Mucosa of stomach (tissue), 1 donor: Measurements from ENCODE around the gene TGFB1.
A peak's percentile ranks its signal among the peaks of the same experiment; 100 is the strongest.

ENCODE experiments used
- H3K27me3 ChIP-seq: one replicate; pipeline ENCODE4 v1.7.0; 2013; ENCODE audit warnings: mild to moderate bottlenecking, low read length; ENCODE audit not compliant: control insufficient read depth, insufficient read depth
- H3K36me3 ChIP-seq: one replicate; pipeline ENCODE4 v1.7.0; 2013; ENCODE audit warnings: low read length; ENCODE audit not compliant: control insufficient read depth, insufficient read depth
- H3K4me1 ChIP-seq: one replicate; pipeline ENCODE4 v1.7.0; 2013; ENCODE audit warnings: mild to moderate bottlenecking, low read length; ENCODE audit not compliant: control insufficient read depth, insufficient read depth
- H3K4me3 ChIP-seq: one replicate; pipeline ENCODE4 v1.7.0; 2013; ENCODE audit warnings: low read length
- H3K9ac ChIP-seq: one replicate; pipeline ENCODE4 v1.7.0; 2013; ENCODE audit warnings: mild to moderate bottlenecking, low read length, moderate library complexity
- H3K9me3 ChIP-seq: one replicate; pipeline ENCODE4 v1.7.0; 2013; ENCODE audit warnings: mild to moderate bottlenecking, low read length, moderate library complexity; ENCODE audit not compliant: control insufficient read depth
- donor health status: Pancreatic carcinoma.

Gene TGFB1

DNA sequence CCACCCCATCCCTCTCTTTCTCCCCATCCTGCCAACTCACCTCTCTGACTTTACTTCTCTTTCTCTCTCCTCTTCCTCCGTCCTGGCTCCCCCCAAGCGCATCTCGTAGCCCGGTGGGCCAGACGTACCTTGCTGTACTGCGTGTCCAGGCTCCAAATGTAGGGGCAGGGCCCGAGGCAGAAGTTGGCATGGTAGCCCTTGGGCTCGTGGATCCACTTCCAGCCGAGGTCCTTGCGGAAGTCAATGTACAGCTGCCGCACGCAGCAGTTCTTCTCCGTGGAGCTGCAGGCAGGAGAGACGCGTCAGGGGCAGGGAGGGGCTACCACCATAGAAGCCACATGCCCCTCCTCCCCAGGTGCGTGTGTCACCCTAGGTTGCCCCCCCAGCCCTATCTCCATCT is 21.7 kb downstream of the TGFB1 start:
- H3K4me1 ChIP-seq: peaks cover 29% of the 10 kb centered on the region
- no peaks in the 10 kb centered on the region for H3K9me3 ChIP-seq
- H3K27me3 ChIP-seq: peaks cover 3% of the 10 kb centered on the region
- no peaks in the 10 kb centered on the region for H3K36me3 ChIP-seq
- H3K4me3 ChIP-seq: no peak overlapping the region
- H3K9ac ChIP-seq: no peak overlapping the region

DNA sequence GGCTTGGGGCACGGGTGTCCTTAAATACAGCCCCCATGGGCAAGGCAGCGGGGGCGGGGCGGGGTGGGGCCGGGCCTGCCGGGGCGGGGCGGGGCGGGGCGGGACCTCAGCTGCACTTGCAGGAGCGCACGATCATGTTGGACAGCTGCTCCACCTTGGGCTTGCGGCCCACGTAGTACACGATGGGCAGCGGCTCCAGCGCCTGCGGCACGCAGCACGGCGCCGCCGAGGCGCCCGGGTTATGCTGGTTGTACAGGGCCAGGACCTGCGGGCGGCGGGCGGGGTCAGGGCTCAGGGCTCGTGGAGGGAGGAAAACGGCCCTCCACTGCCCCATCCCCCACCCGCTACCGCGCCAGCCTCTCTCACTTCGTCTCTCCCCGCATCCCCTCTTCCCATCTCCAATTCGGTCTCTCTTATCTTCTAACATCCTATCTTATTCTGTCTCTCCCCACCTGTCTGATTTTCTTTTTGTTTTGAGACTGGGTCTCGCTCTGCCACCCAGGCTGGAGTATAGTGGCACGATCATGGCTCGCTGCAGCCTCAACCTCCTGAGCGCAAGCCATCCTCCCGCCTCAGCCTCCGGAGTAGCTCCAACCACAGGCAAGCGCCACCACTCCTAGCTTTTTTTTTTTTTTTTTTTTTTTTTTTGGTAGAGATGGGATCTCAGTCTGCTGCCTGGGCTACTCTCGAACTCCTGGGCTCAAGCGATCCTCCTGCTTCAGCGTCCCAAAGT is 22.6 kb downstream of the TGFB1 start:
- no peak overlapping the region for H3K9ac ChIP-seq
- H3K36me3 ChIP-seq: no peaks in the 10 kb centered on the region
- peaks cover 38% of the 10 kb centered on the region for H3K4me1 ChIP-seq
- H3K9me3 ChIP-seq: no peaks in the 10 kb centered on the region
- H3K4me3 ChIP-seq: no peak overlapping the region
- peaks cover 3% of the 10 kb centered on the region for H3K27me3 ChIP-seq

DNA sequence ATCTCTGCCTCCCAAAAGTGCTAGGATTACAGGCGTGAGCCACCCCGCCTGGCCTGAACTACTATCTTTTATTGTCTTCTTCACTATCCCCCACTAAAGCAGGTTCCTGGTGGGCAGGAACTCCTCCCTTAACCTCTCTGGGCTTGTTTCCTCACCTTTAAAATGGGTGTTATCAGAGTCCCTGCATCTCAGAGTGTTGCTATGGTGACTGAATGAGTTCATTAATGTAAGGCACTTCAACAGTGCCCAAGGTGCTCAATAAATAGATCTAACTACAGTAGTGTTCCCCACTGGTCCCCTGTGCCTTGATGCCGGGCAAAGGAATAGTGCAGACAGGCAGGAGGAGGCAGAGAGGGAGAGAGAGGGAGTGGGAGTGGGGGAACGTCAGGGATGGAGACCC is 23.2 kb downstream of the TGFB1 start:
- Histone ChIP-seq H3K4me1 (peaks cover 44% of the 10 kb centered on the region), H3K4me3 (no peak overlapping the region), H3K9ac (no peak overlapping the region), H3K9me3 (no peaks in the 10 kb centered on the region), H3K36me3 (no peaks in the 10 kb centered on the region), H3K27me3 (peaks cover 9% of the 10 kb centered on the region)

DNA sequence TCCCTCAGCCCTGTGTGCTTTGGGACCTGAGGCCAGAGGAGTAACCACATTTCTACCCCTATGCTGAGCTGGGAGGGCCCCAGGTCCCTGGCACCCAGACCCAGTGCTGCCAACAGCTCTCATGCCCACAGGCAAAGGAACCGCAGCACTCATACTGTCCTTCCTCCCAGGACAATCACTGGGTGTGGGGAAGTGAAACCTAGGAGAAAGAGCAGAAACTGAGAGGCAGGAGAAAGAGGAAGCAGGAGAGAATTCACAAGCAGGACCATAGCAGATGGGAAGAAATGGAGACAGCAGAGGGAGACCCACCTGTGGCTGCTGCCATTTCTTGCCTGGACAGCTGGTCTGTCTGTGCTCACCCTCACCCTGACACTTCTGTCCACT is 24.9 kb downstream of the TGFB1 start:
- Histone ChIP-seq H3K4me1 (peaks cover 60% of the 10 kb centered on the region), H3K9ac (no peak overlapping the region), H3K27me3 (peaks cover 9% of the 10 kb centered on the region), H3K9me3 (no peaks in the 10 kb centered on the region), H3K4me3 (peak overlapping the region; percentile 20), H3K36me3 (no peaks in the 10 kb centered on the region)

DNA sequence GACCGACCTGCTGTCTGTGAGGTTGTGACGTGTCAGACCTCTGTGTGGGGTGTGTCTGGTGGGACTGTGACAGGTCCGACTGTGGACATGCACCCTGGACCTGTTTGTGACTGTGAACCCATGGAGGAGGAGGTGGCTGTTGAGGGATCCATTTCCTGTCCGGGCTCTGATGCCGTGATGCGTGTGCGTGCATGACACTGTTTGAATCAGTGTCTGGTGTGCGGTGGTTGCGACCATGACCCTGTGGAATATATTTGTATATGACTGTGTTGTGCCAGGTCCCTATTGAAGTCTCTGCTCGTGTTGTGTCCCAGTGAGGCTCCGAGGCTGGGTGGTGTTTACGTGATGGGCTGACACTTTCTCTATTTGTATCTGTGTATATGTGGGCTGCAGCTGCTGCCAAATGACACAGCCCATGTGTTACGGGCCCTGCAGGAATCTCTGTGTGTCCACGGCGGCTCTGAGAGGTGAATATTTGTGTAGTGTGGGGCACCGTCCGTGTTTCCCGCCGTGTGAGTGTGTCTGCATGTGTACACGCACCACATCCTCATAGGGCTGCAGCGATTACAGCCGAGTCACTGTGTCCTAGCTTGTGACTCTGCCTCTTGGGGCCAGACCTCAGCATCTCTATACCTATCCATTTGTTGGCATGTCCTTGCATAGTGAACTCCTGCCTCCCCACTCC is 25.4 kb downstream of the TGFB1 start:
- Histone ChIP-seq H3K9me3 (no peaks in the 10 kb centered on the region), H3K4me3 (peak overlapping the region; percentile 49), H3K27me3 (peaks cover 7% of the 10 kb centered on the region), H3K9ac (peak overlapping the region; percentile 78), H3K4me1 (peaks cover 65% of the 10 kb centered on the region), H3K36me3 (no peaks in the 10 kb centered on the region)

DNA sequence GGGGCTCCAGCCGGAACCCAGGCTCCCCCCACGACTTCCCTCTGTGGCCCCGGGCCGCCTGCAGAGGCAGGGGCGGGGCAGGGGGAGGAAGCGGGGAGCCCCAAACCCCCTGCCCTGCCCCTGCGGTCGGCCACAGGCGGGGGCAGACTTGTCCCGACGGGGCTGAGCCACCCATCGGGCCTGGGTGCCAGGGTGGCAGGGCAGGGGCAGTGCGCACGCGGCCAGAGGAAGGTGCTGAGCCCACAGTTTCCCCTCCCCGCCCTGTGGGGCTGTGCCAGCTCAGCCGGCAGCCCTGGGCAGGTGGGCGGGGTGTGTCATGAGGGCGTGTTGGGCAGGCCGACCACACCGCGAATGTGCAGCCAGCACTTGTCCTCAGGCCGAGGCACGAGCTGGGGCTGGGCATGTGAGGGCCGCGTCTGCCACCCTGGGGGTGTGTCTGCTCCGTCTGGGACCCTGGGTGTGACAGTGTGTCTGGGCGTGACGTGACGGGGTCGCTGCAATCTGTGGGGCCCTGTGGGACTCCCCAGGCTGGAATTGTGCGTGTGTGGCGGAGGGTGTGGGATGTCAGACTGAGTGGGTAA is 26.1 kb downstream of the TGFB1 start:
- peak overlapping the region; percentile 78 for H3K9ac ChIP-seq
- H3K9me3 ChIP-seq: no peaks in the 10 kb centered on the region

DNA sequence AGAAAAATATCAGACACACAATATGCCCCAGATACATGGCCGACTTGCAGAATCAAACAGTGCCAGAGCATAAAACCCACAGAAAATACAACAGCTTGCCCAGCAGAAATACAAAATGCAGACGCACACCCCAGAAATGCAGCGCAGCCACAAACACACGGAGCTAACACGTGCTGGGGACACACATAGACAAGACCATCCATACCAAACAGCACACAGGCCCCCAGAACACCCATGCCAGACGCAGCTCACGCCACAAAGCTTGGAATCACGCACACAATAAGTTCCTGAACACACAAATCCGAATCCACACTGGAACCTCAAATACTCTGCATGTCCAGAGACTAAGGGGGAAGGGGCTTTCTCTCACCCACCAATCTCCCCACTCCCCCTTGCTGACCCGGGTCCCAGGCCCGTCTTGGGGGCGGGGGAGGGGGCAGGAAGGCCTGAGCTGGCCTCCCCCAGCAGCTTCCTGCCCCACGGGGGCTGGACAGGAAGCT is 26.6 kb downstream of the TGFB1 start:
- Histone ChIP-seq H3K4me3 (peak overlapping the region; percentile 49), H3K36me3 (no peaks in the 10 kb centered on the region), H3K4me1 (peaks cover 77% of the 10 kb centered on the region), H3K27me3 (peaks cover 7% of the 10 kb centered on the region), H3K9me3 (no peaks in the 10 kb centered on the region), H3K9ac (peak overlapping the region; percentile 78)

More for the DNA sequence above, 26.1 kb downstream of the TGFB1 start:
- H3K36me3 ChIP-seq: no peaks in the 10 kb centered on the region
- peaks cover 71% of the 10 kb centered on the region for H3K4me1 ChIP-seq
- H3K4me3 ChIP-seq: peak overlapping the region; percentile 49
- H3K27me3 ChIP-seq: peaks cover 7% of the 10 kb centered on the region

DNA sequence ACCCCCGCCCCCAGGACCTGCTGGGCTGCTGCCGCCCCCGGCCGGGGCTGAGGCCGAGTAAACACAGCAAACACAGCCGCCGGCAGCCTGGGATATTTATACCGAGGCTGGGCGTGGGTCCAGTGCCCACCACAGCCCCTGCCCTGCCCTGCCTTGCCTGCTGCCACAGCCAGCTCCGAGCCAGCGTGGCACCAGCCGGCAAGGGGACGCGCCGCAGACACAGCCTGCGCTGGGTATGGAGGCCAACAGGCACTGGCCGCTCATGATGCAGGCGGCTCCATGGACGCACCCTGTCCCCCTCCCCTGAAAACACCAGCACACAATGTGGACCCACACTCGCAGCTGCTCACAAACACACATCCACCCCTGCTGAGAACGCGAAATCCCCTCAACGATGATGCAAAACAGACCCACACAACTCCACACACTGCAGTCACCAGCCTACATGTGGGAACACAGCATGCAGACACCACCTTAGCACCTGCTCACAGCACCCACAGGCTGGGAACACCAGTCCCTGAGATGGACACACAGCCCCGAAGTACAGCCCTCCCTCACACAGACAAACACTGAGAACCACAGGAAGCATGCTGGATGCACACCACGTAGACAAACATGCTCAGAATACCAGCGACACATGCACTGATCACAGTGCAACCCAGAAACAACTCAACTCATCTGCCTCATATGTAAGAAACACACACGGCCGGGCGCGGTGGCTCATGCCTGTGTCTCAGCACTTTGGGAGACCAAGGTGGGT is 27.6 kb downstream of the TGFB1 start:
- Histone ChIP-seq H3K36me3 (peaks cover 2% of the 10 kb centered on the region), H3K9me3 (no peaks in the 10 kb centered on the region), H3K27me3 (peaks cover 7% of the 10 kb centered on the region), H3K4me1 (peaks cover 80% of the 10 kb centered on the region), H3K4me3 (no peak overlapping the region), H3K9ac (no peak overlapping the region)

DNA sequence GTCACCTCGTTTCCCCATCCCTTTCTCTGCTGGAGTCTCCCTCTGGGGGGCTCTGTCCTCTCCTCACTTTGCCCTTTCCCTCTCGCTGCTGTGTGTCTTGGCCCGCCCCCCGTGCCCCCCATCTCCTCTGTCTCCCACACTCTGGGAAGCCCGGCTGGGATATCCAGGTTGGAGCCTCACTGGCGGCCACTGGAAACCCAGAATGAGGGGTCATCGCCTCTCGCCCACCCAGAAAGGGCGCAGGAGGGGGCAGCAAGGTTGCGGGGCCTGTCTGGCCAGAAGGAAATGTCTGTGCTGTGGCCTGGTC is 28.1 kb downstream of the TGFB1 start:
- no peak overlapping the region for H3K9ac ChIP-seq
- peaks cover 7% of the 10 kb centered on the region for H3K36me3 ChIP-seq
- no peaks in the 10 kb centered on the region for H3K9me3 ChIP-seq
- no peak overlapping the region for H3K4me3 ChIP-seq
- peaks cover 7% of the 10 kb centered on the region for H3K27me3 ChIP-seq
- peaks cover 77% of the 10 kb centered on the region for H3K4me1 ChIP-seq

DNA sequence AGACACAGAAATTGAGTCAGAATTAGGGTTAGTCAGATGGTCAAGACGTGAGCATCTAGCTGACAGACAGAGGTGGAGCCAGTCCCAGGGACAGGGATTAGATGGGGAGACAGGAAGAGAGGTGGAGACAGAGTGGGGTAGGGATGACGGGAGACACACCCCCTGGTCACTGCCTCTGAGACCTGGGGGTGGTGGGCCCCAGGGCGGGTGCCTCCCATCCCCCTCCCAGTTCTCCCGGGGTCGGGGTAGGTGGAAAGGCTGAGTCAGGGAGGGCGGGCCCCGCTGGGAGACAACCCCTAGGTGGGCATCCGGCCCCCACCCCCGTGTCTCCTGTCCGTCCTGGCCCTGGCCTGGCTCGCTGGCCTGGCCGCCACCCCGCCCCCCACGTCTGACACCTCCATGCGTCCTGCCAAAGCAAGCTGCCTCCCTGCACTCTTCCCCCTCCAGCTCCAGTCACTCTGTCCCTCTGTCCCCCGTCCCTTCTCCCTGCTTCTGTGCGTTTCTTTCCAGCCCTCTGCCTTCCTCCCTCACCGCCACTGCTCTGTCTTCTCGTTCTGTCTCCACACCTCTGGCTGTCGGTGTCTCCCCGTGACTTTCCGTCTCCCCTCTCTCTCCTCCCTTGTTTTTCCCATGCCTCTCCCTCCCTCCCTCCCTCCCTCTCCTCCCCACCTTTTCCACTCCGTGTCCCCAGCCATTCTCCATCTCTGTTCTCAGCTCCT is 28.6 kb downstream of the TGFB1 start:
- Histone ChIP-seq H3K4me1 (peaks cover 75% of the 10 kb centered on the region), H3K9ac (no peak overlapping the region), H3K9me3 (no peaks in the 10 kb centered on the region), H3K36me3 (peaks cover 11% of the 10 kb centered on the region), H3K27me3 (peaks cover 7% of the 10 kb centered on the region), H3K4me3 (no peak overlapping the region)

DNA sequence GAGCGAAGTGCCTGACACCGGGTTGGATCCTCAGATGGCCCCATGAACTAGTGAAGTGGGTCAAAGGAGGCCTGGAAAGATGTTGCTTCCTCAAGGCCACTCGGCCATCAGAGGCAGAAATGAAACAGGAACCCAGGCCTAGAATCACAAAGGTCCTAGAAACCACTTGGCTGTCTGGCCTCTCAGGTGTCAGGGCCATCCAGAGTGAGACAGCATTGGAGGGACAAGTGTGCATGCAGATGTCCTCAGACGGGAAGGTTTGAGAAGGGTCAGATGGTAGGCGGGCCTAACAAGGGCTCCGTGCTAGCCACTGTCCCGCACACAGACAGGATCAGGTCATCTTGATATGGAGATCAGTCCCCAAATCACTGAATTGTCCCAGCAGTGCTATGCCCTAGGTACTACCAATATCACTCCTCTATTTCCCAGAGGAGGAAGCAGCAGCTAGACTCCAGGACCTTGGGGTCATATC is 29.5 kb downstream of the TGFB1 start:
- Histone ChIP-seq H3K36me3 (peaks cover 16% of the 10 kb centered on the region), H3K9ac (no peak overlapping the region), H3K4me3 (no peak overlapping the region)

More for the DNA sequence above, 29.5 kb downstream of the TGFB1 start:
- H3K9me3 ChIP-seq: no peaks in the 10 kb centered on the region
- H3K4me1 ChIP-seq: peaks cover 75% of the 10 kb centered on the region
- peaks cover 7% of the 10 kb centered on the region for H3K27me3 ChIP-seq
